Endothelial cell of umbilical vein (primary cell): ENCODE results near the gene CSNK2B. TPM values are rescaled to one million over a fixed set of nuclear protein-coding genes. Genes with fewer than 3 reads are reported as not detected.
A peak's percentile ranks its signal among the peaks of the same experiment; 100 is the strongest.

Source experiments
- BruUV-seq: library from RNA; stranded (reverse); fragments of 400-500 nt; replicated peaks from 2 replicates; lab custom pipeline; 2021; lab: Mats Ljungman, UMichigan
- CTCF ChIA-PET: fragments of 300-600, 350-600 bp; sonication (Branson Sonifier 250); formaldehyde crosslinking; loops from one replicate; lab custom pipeline; 2021; ENCODE audit warnings: antibody characterized with exemption, inconsistent platforms; lab: Charles Lee
- POLR2A ChIA-PET: fragments of 300-600, 350-600 bp; sonication (Branson Sonifier 250); formaldehyde crosslinking; loops from one replicate; lab custom pipeline; 2021; ENCODE audit warnings: antibody characterized with exemption, inconsistent platforms; lab: Charles Lee
- DNase-seq: peaks from one replicate; pipeline ENCODE4 v3.0.0-alpha.2; 2011; ENCODE audit warnings: low read depth, low spot score
- FAIRE-seq: peaks from 2 replicates; lab custom pipeline; 2011; peaks lifted over from hg19 to GRCh38; lab: Jason Lieb, UNC
- H2AFZ ChIP-seq: 2 replicates; pipeline ENCODE4 v1.6.0; 2012; ENCODE audit warnings: low read depth, low read length, control low read depth, inconsistent platforms
- H3K27ac ChIP-seq: 2 replicates; pipeline ENCODE4 v1.5.1; 2011; ENCODE audit warnings: low read depth, mild to moderate bottlenecking, control low read depth, low read length, moderate library complexity; ENCODE audit not compliant: insufficient read depth
- H3K27me3 ChIP-seq, 2 experiments: 2 replicates each; pipeline versions ENCODE4 v1.6.0 to v1.6.1; 2011; ENCODE audit warnings: low read length in 2 of 2, mixed read lengths in 1 of 2; ENCODE audit not compliant: control insufficient read depth in 2 of 2, insufficient read depth in 2 of 2
- H3K36me3 ChIP-seq, 2 experiments: 2 replicates in 1 of 2; 3 replicates in 1 of 2; pipeline ENCODE4 v1.5.1; 2011; ENCODE audit warnings: low read length in 2 of 2, mild to moderate bottlenecking in 1 of 2, moderate library complexity in 1 of 2; ENCODE audit not compliant: control insufficient read depth in 2 of 2, insufficient read depth in 2 of 2; ENCODE audit errors: extremely low read depth in 1 of 2
- H3K4me1 ChIP-seq: 3 replicates; pipeline ENCODE4 v1.5.1; 2011; ENCODE audit warnings: mild to moderate bottlenecking, low read length; ENCODE audit not compliant: control insufficient read depth, insufficient read depth; ENCODE audit errors: extremely low read depth
- H3K4me2 ChIP-seq: 2 replicates; pipeline ENCODE4 v1.6.1; 2011; ENCODE audit warnings: low read length, control low read depth, mixed read lengths; ENCODE audit not compliant: insufficient read depth
- H3K4me3 ChIP-seq, 3 experiments: fragments of 200-600 bp in 1 of 3; sonication (generic), shearing (Covaris generic) in 1 of 3; replicated peaks in 1 of 3; 2 replicates each; pipeline ENCODE4 v1.5.1; 2011 to 2016; ENCODE audit warnings: control low read depth in 3 of 3, low read length in 3 of 3, mild to moderate bottlenecking in 2 of 3, inconsistent platforms in 1 of 3, low read depth in 1 of 3, moderate library complexity in 1 of 3; ENCODE audit not compliant: insufficient read depth in 1 of 3
- H3K79me2 ChIP-seq: 2 replicates; pipeline ENCODE4 v1.6.0; 2012; ENCODE audit warnings: low read length, inconsistent platforms; ENCODE audit not compliant: control insufficient read depth, insufficient read depth
- H3K9ac ChIP-seq: replicated peaks from 2 replicates; pipeline ENCODE3; 2011; ENCODE audit warnings: low read length, control low read depth; ENCODE audit not compliant: insufficient read depth; ENCODE audit errors: extremely low read depth
- H3K9me1 ChIP-seq: replicated peaks from 3 replicates; pipeline ENCODE4 v1.6.0; 2011; ENCODE audit warnings: mild to moderate bottlenecking, low read length; ENCODE audit not compliant: control insufficient read depth, insufficient read depth; ENCODE audit errors: extremely low read depth
- H3K9me3 ChIP-seq: replicated peaks from 2 replicates; pipeline ENCODE4 v1.5.1; 2012; ENCODE audit warnings: low read length, inconsistent platforms; ENCODE audit not compliant: control insufficient read depth, insufficient read depth
- H4K20me1 ChIP-seq: replicated peaks from 2 replicates; pipeline ENCODE3; 2011; ENCODE audit warnings: mild to moderate bottlenecking, low read length; ENCODE audit not compliant: control insufficient read depth, insufficient read depth; ENCODE audit errors: extremely low read depth
- CTCF ChIP-seq, 2 donors: IDR thresholded peaks; 1 replicate in 1 of 2; 2 replicates in 1 of 2; pipeline ENCODE4 v1.5.1; 2011; ENCODE audit warnings: low read length in 2 of 2, mild to moderate bottlenecking in 2 of 2, moderate library complexity in 2 of 2, control low read depth in 1 of 2, inconsistent platforms in 1 of 2, low read depth in 1 of 2; ENCODE audit not compliant: insufficient read depth in 1 of 2; ENCODE audit errors: extremely low read depth in 1 of 2
- EZH2 ChIP-seq: IDR thresholded peaks from 2 replicates; pipeline ENCODE4 v1.6.1; 2012; ENCODE audit warnings: borderline replicate concordance, low read depth, mild to moderate bottlenecking, moderate library complexity, low read length, inconsistent platforms; ENCODE audit not compliant: severe bottlenecking
- FOS ChIP-seq: IDR thresholded peaks from 2 replicates; pipeline ENCODE4 v1.6.1; 2011; ENCODE audit warnings: mild to moderate bottlenecking, low read length, moderate library complexity, borderline replicate concordance; ENCODE audit not compliant: insufficient read depth
- GATA2 ChIP-seq: IDR thresholded peaks from 2 replicates; pipeline ENCODE4 v1.7.0; 2011; ENCODE audit warnings: low read depth, mild to moderate bottlenecking, moderate library complexity, mixed read lengths, low read length; ENCODE audit not compliant: insufficient read length, insufficient read depth
- JUN ChIP-seq: IDR thresholded peaks from 2 replicates; pipeline ENCODE4 v1.6.1; 2011; ENCODE audit warnings: borderline replicate concordance, low read depth; ENCODE audit not compliant: insufficient read length, insufficient read depth
- MAX ChIP-seq: IDR thresholded peaks from 2 replicates; pipeline ENCODE4 v1.6.1; 2011; ENCODE audit not compliant: insufficient read depth, insufficient read length
- MYC ChIP-seq: IDR thresholded peaks from one replicate; pipeline ENCODE4 v1.6.1; 2011; ENCODE audit warnings: mild to moderate bottlenecking, low read depth, low read length
- POLR2A ChIP-seq: IDR thresholded peaks from 2 replicates; pipeline ENCODE4 v1.6.1; 2012; ENCODE audit warnings: low read depth, mild to moderate bottlenecking, control low read depth, low read length
- POLR2AphosphoS5 ChIP-seq: IDR thresholded peaks from 2 replicates; pipeline ENCODE4 v1.6.1; 2012; ENCODE audit warnings: low read depth, mild to moderate bottlenecking, control low read depth, low read length, moderate library complexity; ENCODE audit not compliant: insufficient read depth
- dilution Hi-C: fragments of 300-500 bp; cut with MboI; formaldehyde crosslinking; loops from one replicate; pipeline ENCODE4 v1.15.0; 2019; ENCODE audit warnings: low sequenced_read_pairs; ENCODE audit not compliant: extremely low pct_ligation_motif_present
- intact Hi-C: fragments of 100-400 bp; cut with micrococcal nuclease; formaldehyde crosslinking; loops from one replicate; pipeline ENCODE4 v1.10.0; 2022
- polyA plus RNA-seq, 4 experiments: library from polyadenylated mRNA; depleted of rRNA in 3 of 4; stranded (reverse) in 3 of 4; unstranded in 1 of 4; fragments of >200 nt; gene quantifications; 2 replicates each; pipeline versions ENCODE4 v1.2.1 to v1.2.3, GENCODE V29; 2011 to 2012; ENCODE audit warnings: missing spikeins in 1 of 4
- total RNA-seq: library from RNA; stranded (reverse); gene quantifications from 2 replicates; pipeline ENCODE4 v1.2.3, GENCODE V29; 2021

The CSNK2B gene
- total and polyA plus RNA-seq, 2 donors (not counting 3 experiments of a cell fraction or from before 2014, with no cell fraction given), result 159 to 206 TPM

GRCh38 chr6:31617010-31617409 is 48.9 kb upstream of the CSNK2B start:
- DNase-seq (no peak), FAIRE-seq (no peak)
- Histone ChIP-seq H3K27ac (no peak overlapping the region), H3K4me3 (no peak overlapping the region), H3K79me2 (peaks cover 14% of the 10 kb centered on the region), H3K4me1 (peaks cover 4% of the 10 kb centered on the region), H3K9me3 (no peaks in the 10 kb centered on the region), H3K4me2 (no peak overlapping the region), H3K36me3 (no peaks in the 10 kb centered on the region), H4K20me1 (no peaks in the 10 kb centered on the region), H3K9me1 (no peaks in the 10 kb centered on the region), H2AFZ (no peak overlapping the region), H3K27me3 (peaks cover 0 to 3% of the 10 kb centered on the region in 2 experiments), H3K9ac (no peak overlapping the region)
- TF ChIP-seq POLR2AphosphoS5, result no peak
- no peak for TF ChIP-seq MYC
- no peak for TF ChIP-seq POLR2A
- dilution Hi-C loops (no loop called here), intact Hi-C loops (no loop called here)
- CTCF ChIA-PET, result interaction anchor here (1.5 to 2.5 kb wide), 2 partner anchors 18 to 70 kb away, joined by 4 to 8 read pairs; partner anchors contain the start of gene NFKBIL1
- POLR2A ChIA-PET, result no interaction called here
- no TSS peak for BruUV-seq

GRCh38 chr6:31619805-31620585 is 45.9 kb upstream of the CSNK2B start:
- peak overlapping the region; percentile 65 for H2AFZ ChIP-seq
- peak; percentile 99 for FAIRE-seq
- H4K20me1 ChIP-seq, result no peaks in the 10 kb centered on the region
- H3K36me3 ChIP-seq, result peaks cover 12 to 14% of the 10 kb centered on the region in 2 experiments
- H3K4me3 ChIP-seq, result peak overlapping the region in 2 of 3 experiments; percentile 57 to 80
- TF ChIP-seq EZH2, result no peak
- no peak for TF ChIP-seq FOS
- no peak for TF ChIP-seq CTCF (IDR thresholded peaks at IDR 0.05; ENCODE audit: extremely low read depth in 1 of 2, insufficient read depth in 1 of 2, low read depth in 1 of 2, low read length in 2 of 2)
- TF ChIP-seq POLR2AphosphoS5, result peak; percentile 56
- TF ChIP-seq JUN, result peak; percentile 85
- TF ChIP-seq MYC, result no peak
- peak; percentile 51 for TF ChIP-seq MAX
- TF ChIP-seq POLR2A, result peak; percentile 73
- TF ChIP-seq GATA2, result no peak
- no peaks in the 10 kb centered on the region for H3K9me3 ChIP-seq
- H3K4me2 ChIP-seq, result peak overlapping the region; percentile 87
- H3K9ac ChIP-seq, result peak overlapping the region; percentile 93
- peak overlapping the region; percentile 95 for H3K27ac ChIP-seq
- BruUV-seq, result TSS peak; percentile 89
- H3K4me1 ChIP-seq, result peaks cover 13% of the 10 kb centered on the region
- dilution Hi-C loops, result no loop called here
- intact Hi-C loops, result loop anchor here (1.0 to 5.0 kb wide), 9 partner anchors 32 to 243 kb away; partner anchors contain the start of genes ABHD16A, BAG6, DDX39B and HSPA1B
- no peaks in the 10 kb centered on the region for H3K9me1 ChIP-seq
- peak; percentile 100 for DNase-seq
- peaks cover 41% of the 10 kb centered on the region for H3K79me2 ChIP-seq
- H3K27me3 ChIP-seq, result no peaks in the 10 kb centered on the region
- ChIA-PET POLR2A (interaction anchor here (1.2 to 1.6 kb wide), 2 partner anchors 39 to 41 kb away, joined by 3 read pairs; partner anchors contain the start of gene C6orf47), CTCF (interaction anchor here (0.7 to 3.9 kb wide), 4 partner anchors 21 to 244 kb away, joined by 3 to 18 read pairs (median 4); partner anchors contain the start of gene BAG6)
